H1 (cell line): Measurements from ENCODE around the gene DPEP2NB. TPM values are rescaled to one million over a fixed set of nuclear protein-coding genes. Genes with fewer than 3 reads are reported as not detected.

Experiments used
- CTCF ChIA-PET: fragments of 300-600 bp; sonication (Branson Sonifier 250); formaldehyde crosslinking; loops from one replicate; lab custom pipeline; 2021; ENCODE audit not compliant: partially characterized antibody; lab: Charles Lee
- POLR2A ChIA-PET: fragments of 300-600 bp; sonication (Branson Sonifier 250); formaldehyde crosslinking; loops from one replicate; lab custom pipeline; 2021; ENCODE audit warnings: inconsistent platforms; ENCODE audit not compliant: partially characterized antibody; lab: Charles Lee
- DNase-seq, 2 experiments: peaks; one replicate each; pipeline versions ENCODE4 v3.0.0 to v3.0.0-alpha.2; 2010 to 2022; ENCODE audit warnings: low spot score in 2 of 2, low read depth in 1 of 2, mixed read lengths in 1 of 2
- FAIRE-seq: peaks from 2 replicates; lab custom pipeline; 2011; peaks lifted over from hg19 to GRCh38; lab: Jason Lieb, UNC
- H2AFZ ChIP-seq: 2 replicates; pipeline ENCODE4 v1.8.1; 2012; ENCODE audit warnings: low read length, inconsistent platforms
- H2AK5ac ChIP-seq: 2 replicates; pipeline ENCODE4 v1.6.1; 2013; ENCODE audit warnings: low read depth, low read length
- H2BK120ac ChIP-seq: replicated peaks from 2 replicates; pipeline ENCODE3; 2013; ENCODE audit warnings: low read depth, low read length, inconsistent platforms
- H2BK12ac ChIP-seq: 2 replicates; pipeline ENCODE4 v1.6.1; 2013; ENCODE audit warnings: low read depth, low read length
- H2BK15ac ChIP-seq: 2 replicates; pipeline ENCODE4 v1.6.1; 2013; ENCODE audit warnings: low read length
- H2BK20ac ChIP-seq: 2 replicates; pipeline ENCODE4 v1.6.1; 2013; ENCODE audit warnings: low read length
- H2BK5ac ChIP-seq: 2 replicates; pipeline ENCODE4 v1.6.1; 2013; ENCODE audit warnings: low read depth, low read length
- H3K14ac ChIP-seq: 2 replicates; pipeline ENCODE4 v1.6.1; 2013; ENCODE audit warnings: inconsistent platforms; ENCODE audit not compliant: insufficient read length
- H3K18ac ChIP-seq: 2 replicates; pipeline ENCODE4 v1.6.1; 2013; ENCODE audit warnings: low read length; ENCODE audit errors: extremely low read depth
- H3K23ac ChIP-seq: 2 replicates; pipeline ENCODE4 v1.6.1; 2013; ENCODE audit warnings: inconsistent platforms; ENCODE audit not compliant: insufficient read length
- H3K23me2 ChIP-seq: 2 replicates; pipeline ENCODE4 v1.6.1; 2013; ENCODE audit warnings: low read depth, low read length
- H3K27ac ChIP-seq: 2 replicates; pipeline ENCODE4 v1.6.1; 2011; ENCODE audit warnings: low read depth, low read length, inconsistent platforms
- H3K27me3 ChIP-seq, 4 experiments: replicated peaks in 1 of 4; 1 replicate in 1 of 4; 2 replicates in 3 of 4; pipeline versions ENCODE4 v1.6.1 to v1.8.1; 2011 to 2013; ENCODE audit warnings: low read length in 3 of 4, mild to moderate bottlenecking in 3 of 4, inconsistent platforms in 2 of 4, mixed read lengths in 2 of 4, moderate library complexity in 1 of 4; ENCODE audit not compliant: control insufficient read depth in 3 of 4, insufficient read depth in 3 of 4; ENCODE audit errors: extremely low read depth in 1 of 4
- H3K36me3 ChIP-seq, 4 experiments: 2 replicates each; pipeline versions ENCODE4 v1.6.1 to v1.8.1; 2011 to 2013; ENCODE audit warnings: mild to moderate bottlenecking in 4 of 4, low read length in 3 of 4, moderate library complexity in 2 of 4, control low read depth in 1 of 4, inconsistent platforms in 1 of 4; ENCODE audit not compliant: insufficient read depth in 4 of 4, control insufficient read depth in 2 of 4
- H3K4ac ChIP-seq: replicated peaks from 2 replicates; pipeline ENCODE3; 2013; ENCODE audit warnings: low read length, low read depth, mixed read lengths, inconsistent platforms; ENCODE audit not compliant: insufficient read length
- H3K4me1 ChIP-seq, 4 experiments: replicated peaks in 1 of 4; 1 replicate in 1 of 4; 2 replicates in 3 of 4; pipeline versions ENCODE4 v1.6.1 to v1.8.1; 2011 to 2013; ENCODE audit warnings: low read length in 3 of 4, inconsistent platforms in 2 of 4, mixed read lengths in 1 of 4; ENCODE audit not compliant: insufficient read depth in 4 of 4, control insufficient read depth in 3 of 4
- H3K4me2 ChIP-seq, 2 experiments: 2 replicates each; pipeline versions ENCODE4 v1.6.1 to v1.8.1; 2011 to 2013; ENCODE audit warnings: low read depth in 2 of 2, low read length in 2 of 2, control low read depth in 1 of 2, inconsistent platforms in 1 of 2, mild to moderate bottlenecking in 1 of 2; ENCODE audit not compliant: insufficient read depth in 1 of 2
- H3K4me3 ChIP-seq, 4 experiments: fragments of 200-600, 300-600 bp in 1 of 4; sonication (generic), shearing (Covaris generic), sonication (Bioruptor Twin) in 1 of 4; 2 replicates each; pipeline versions ENCODE4 v1.5.1 to v1.8.1; 2011 to 2016; ENCODE audit warnings: low read length in 4 of 4, low read depth in 3 of 4, control low read depth in 2 of 4, inconsistent platforms in 2 of 4, mild to moderate bottlenecking in 2 of 4, mixed read lengths in 1 of 4, moderate library complexity in 1 of 4; ENCODE audit not compliant: insufficient read depth in 2 of 4; ENCODE audit errors: extremely low read depth in 1 of 4
- H3K56ac ChIP-seq: replicated peaks from 2 replicates; pipeline ENCODE3; 2013; ENCODE audit warnings: low read depth, mild to moderate bottlenecking, mixed read lengths, low read length, inconsistent platforms; ENCODE audit not compliant: insufficient read length
- H3K79me1 ChIP-seq: 2 replicates; pipeline ENCODE4 v1.6.1; 2013; ENCODE audit warnings: low read depth, low read length, control low read depth
- H3K79me2 ChIP-seq, 2 experiments: 2 replicates each; pipeline versions ENCODE4 v1.6.1 to v1.8.1; 2012 to 2013; ENCODE audit warnings: low read length in 2 of 2, mild to moderate bottlenecking in 2 of 2, inconsistent platforms in 1 of 2; ENCODE audit not compliant: insufficient read depth in 2 of 2, control insufficient read depth in 1 of 2
- H3K9ac ChIP-seq, 4 experiments: replicated peaks in 1 of 4; 1 replicate in 1 of 4; 2 replicates in 3 of 4; pipeline versions ENCODE4 v1.6.1 to v1.8.1; 2011 to 2013; ENCODE audit warnings: low read depth in 3 of 4, low read length in 3 of 4, control low read depth in 2 of 4, mild to moderate bottlenecking in 2 of 4, moderate library complexity in 2 of 4, inconsistent platforms in 1 of 4; ENCODE audit errors: extremely low read depth in 1 of 4
- H3K9me3 ChIP-seq, 2 experiments: 2 replicates each; pipeline versions ENCODE4 v1.6.1 to v1.8.1; 2012 to 2013; ENCODE audit warnings: mild to moderate bottlenecking in 2 of 2, moderate library complexity in 2 of 2, control low read depth in 1 of 2, inconsistent platforms in 1 of 2, low read depth in 1 of 2, low read length in 1 of 2, mixed read lengths in 1 of 2; ENCODE audit not compliant: insufficient read depth in 2 of 2
- H4K20me1 ChIP-seq, 2 experiments: replicated peaks in 1 of 2; 2 replicates each; pipeline versions ENCODE3 to v1.8.1; 2011 to 2013; ENCODE audit warnings: inconsistent platforms in 2 of 2, low read length in 2 of 2, mild to moderate bottlenecking in 1 of 2; ENCODE audit not compliant: insufficient read depth in 2 of 2, control insufficient read depth in 1 of 2
- H4K5ac ChIP-seq: 2 replicates; pipeline ENCODE4 v1.6.1; 2013; ENCODE audit warnings: low read length, low read depth, mixed read lengths, inconsistent platforms; ENCODE audit not compliant: insufficient read length
- H4K8ac ChIP-seq: 2 replicates; pipeline ENCODE4 v1.8.0; 2013; ENCODE audit warnings: mild to moderate bottlenecking, moderate library complexity, low read length, inconsistent platforms; ENCODE audit not compliant: insufficient read depth; ENCODE audit errors: extremely low read depth
- H4K91ac ChIP-seq: replicated peaks from 2 replicates; pipeline ENCODE3; 2013; ENCODE audit warnings: low read length, mixed read lengths, inconsistent platforms; ENCODE audit not compliant: insufficient read length
- BACH1 ChIP-seq: IDR thresholded peaks from 2 replicates; pipeline ENCODE4 v1.6.1; 2012; ENCODE audit warnings: low read length, improper control_type of control experiment
- EGR1 ChIP-seq: IDR thresholded peaks from 2 replicates; pipeline ENCODE4 v1.6.1; 2011; ENCODE audit warnings: low read depth, low read length, borderline replicate concordance
- NRF1 ChIP-seq: IDR thresholded peaks from 2 replicates; pipeline ENCODE4 v1.6.1; 2011; ENCODE audit warnings: mild to moderate bottlenecking, low read depth, low read length, improper control_type of control experiment
- WGBS, 2 experiments: shearing (Covaris generic) in 1 of 2; methylation state at CpG; one replicate each; pipeline versions ENCODE4 v1.1.6 to v1.1.7; 2013 to 2015; ENCODE audit warnings: low lambda C conversion rate in 2 of 2, mixed read lengths in 2 of 2, inconsistent platforms in 1 of 2, low coverage in 1 of 2, missing lambda C conversion rate in 1 of 2; ENCODE audit not compliant: insufficient replicate concordance in 2 of 2, insufficient coverage in 1 of 2, insufficient read length in 1 of 2; ENCODE audit errors: extremely low coverage in 1 of 2, missing lambda C conversion rate in 1 of 2; 5-methylcytosine and 5-hydroxymethylcytosine counted together
- polyA plus RNA-seq, 7 experiments: library from polyadenylated mRNA; depleted of rRNA in 3 of 7; stranded (reverse) in 5 of 7; unstranded in 2 of 7; fragments of >200 nt in 5 of 7; fragments of 200-250 nt in 2 of 7; gene quantifications; 1 replicate in 5 of 7; 2 replicates in 1 of 7; 4 replicates in 1 of 7; pipeline versions ENCODE4 v1.2.1 to v1.2.3, GENCODE V29; 2011 to 2013; ENCODE audit warnings: missing spikeins in 2 of 7, mixed read lengths in 2 of 7
- total RNA-seq: library from RNA; stranded (reverse); fragmentation: NEBNext Ultra II Directional; extraction: Animal tissue kit (Norgen Biotek cat#: 25700); gene quantifications from 2 replicates; pipeline ENCODE4 v1.2.1, GENCODE V29; 2021

Gene DPEP2NB
- total and polyA plus RNA-seq, 2 of the 8 experiments (the other 6 are each of a cell fraction or from before 2014, with no cell fraction given) = not detected

- H3K4me1 ChIP-seq = peaks cover 0 to 6% (median 3%) of the 10 kb centered on the region in 4 experiments; a peak in 3 of 7 replicates
- CTCF ChIA-PET = interaction anchor here (0.9 to 3.1 kb wide), 10 partner anchors 8 to 223 kb away, joined by 3 to 17 read pairs (median 5); partner anchors contain the start of gene DPEP2NB
- no peak overlapping the region for H3K4me2 ChIP-seq
- no peak overlapping the region for H3K9ac ChIP-seq
- H2AFZ ChIP-seq = no peak overlapping the region
- no peaks in the 10 kb centered on the region for H3K27me3 ChIP-seq
- no peak overlapping the region for H2BK120ac ChIP-seq
- H2BK12ac ChIP-seq = no peak overlapping the region
- no peak overlapping the region for H3K14ac ChIP-seq
- POLR2A ChIA-PET = interaction anchor here (0.7 to 1.7 kb wide), 6 partner anchors 11 to 85 kb away, joined by 3 read pairs; partner anchors contain the start of genes DPEP2NB and DUS2
- peak overlapping the region; percentile 65 for H4K91ac ChIP-seq
- H3K36me3 ChIP-seq = no peaks in the 10 kb centered on the region
- no peak overlapping the region for H2BK15ac ChIP-seq
- H3K4me3 ChIP-seq = no peak overlapping the region
- H4K8ac ChIP-seq = no peak overlapping the region
- H3K23ac ChIP-seq = no peak overlapping the region
- WGBS, 2 experiments = 94% methylated on average over 9 of the region's 9 CpGs; no CpG with 5 or more reads in 1 of the 2 experiments
- no peaks in the 10 kb centered on the region for H4K20me1 ChIP-seq
- no peak overlapping the region for H2BK5ac ChIP-seq
- no peak for FAIRE-seq
- no peak overlapping the region for H3K18ac ChIP-seq
- H3K4ac ChIP-seq = no peak overlapping the region
- H2AK5ac ChIP-seq = no peak overlapping the region
- H3K56ac ChIP-seq = no peak overlapping the region
- no peak overlapping the region for H2BK20ac ChIP-seq
- no peak overlapping the region for H4K5ac ChIP-seq
- H3K79me1 ChIP-seq = no peaks in the 10 kb centered on the region; the same call in 1 of the 2 replicates
- H3K79me2 ChIP-seq = no peaks in the 10 kb centered on the region
- H3K23me2 ChIP-seq = no peaks in the 10 kb centered on the region
- DNase-seq = no peak
- no peaks in the 10 kb centered on the region for H3K9me3 ChIP-seq
- H3K27ac ChIP-seq = no peak overlapping the region
- TF ChIP-seq EGR1 (no peak), BACH1 (no peak), NRF1 (no peak)
Observed at GRCh38 chr16:68005211-68005610, 10.5 kb downstream of the DPEP2NB start.
